Mucosa of descending colon (tissue), 3 donors: ENCODE data around the gene ZNF415. TPM values are rescaled to one million over a fixed set of nuclear protein-coding genes. Genes with fewer than 3 reads are reported as not detected.
"Not testable (repeated sequence)": the region's sequence is repeated elsewhere in the genome, so short reads cannot be mapped to it uniquely, and the experiment has no call there.

Experiments
- ATAC-seq: fragments of 200-7000 bp; cut with Tn5 transposase; one replicate; pipeline ENCODE4 v1.9.1; 2020; ENCODE audit warnings: mild to moderate bottlenecking, moderate library complexity
- DNase-seq, 3 donors: peaks; one replicate each; pipeline ENCODE4 v3.0.0-alpha.2; 2020
- H3K36me3 ChIP-seq: fragments of 200-600 bp; one replicate; pipeline ENCODE4 v1.8.0; 2021; ENCODE audit warnings: low read depth, mild to moderate bottlenecking
- H3K4me1 ChIP-seq: fragments of 200-600 bp; one replicate; pipeline ENCODE4 v1.8.0; 2021; ENCODE audit warnings: low read depth, mild to moderate bottlenecking
- H3K4me3 ChIP-seq: fragments of 200-600 bp; one replicate; pipeline ENCODE4 v1.8.0; 2021; ENCODE audit warnings: mild to moderate bottlenecking
- H3K9me3 ChIP-seq: fragments of 200-600 bp; one replicate; pipeline ENCODE4 v1.8.0; 2021; ENCODE audit warnings: mild to moderate bottlenecking
- CTCF ChIP-seq: fragments of 200-600 bp; IDR thresholded peaks from one replicate; pipeline ENCODE4 v1.8.0; 2022; ENCODE audit warnings: antibody characterized with exemption, mild to moderate bottlenecking
- intact Hi-C, 2 donors: fragments of 100-400 bp; cut with DNase I in 1 of 2; cut with micrococcal nuclease in 1 of 2; formaldehyde crosslinking; loops; one replicate each; pipeline versions ENCODE4 v1.11.0 to v1.11.1; 2022; cut with DNase I, micrococcal nuclease
- total RNA-seq, 3 donors: library from RNA; stranded (reverse); fragmentation: NEBNext Ultra II Directional in 2 of 3; extraction: Animal tissue kit (Norgen Biotek cat#: 25700) in 2 of 3; gene quantifications; one replicate each; pipeline versions ENCODE4 v1.2.1 to v1.2.4, GENCODE V29; 2021 to 2023
- donor health status: DM: no; HTN: no; CAD: no; lungs with moderate emphysema.
- donor health status: DM: no; HTN: no; CAD: no.
- donor health status: DM: no; HTN: yes; CAD: no.

The ZNF415 gene
- total RNA-seq, 3 donors from 2014 or later, result 5.3 to 14.0 (median 6.6) TPM

GRCh38 chr19:53140351-53140750 lies 7.6 kb upstream of the ZNF415 start:
- TF ChIP-seq CTCF, result no peak
- H3K9me3 ChIP-seq, result peaks cover 94% of the 10 kb centered on the region
- H3K4me3 ChIP-seq, result no peak overlapping the region
- intact Hi-C loops, result no loop called here
- ATAC-seq, result no peak
- H3K4me1 ChIP-seq, result no peaks in the 10 kb centered on the region
- DNase-seq, result no peak
- H3K36me3 ChIP-seq, result no peaks in the 10 kb centered on the region

GRCh38 chr19:53136432-53136831 lies 3.7 kb upstream of the ZNF415 start:
- no peak for DNase-seq
- intact Hi-C loops, result no loop called here
- H3K4me3 ChIP-seq, result no peak overlapping the region
- ATAC-seq, result no peak
- no peak for TF ChIP-seq CTCF
- H3K4me1 ChIP-seq, result peaks cover 4% of the 10 kb centered on the region
- H3K9me3 ChIP-seq, result peaks cover 65% of the 10 kb centered on the region
- H3K36me3 ChIP-seq, result no peaks in the 10 kb centered on the region

GRCh38 chr19:53131727-53132126 lies 983 bp downstream of the ZNF415 start:
- no peak for TF ChIP-seq CTCF
- no peaks in the 10 kb centered on the region for H3K36me3 ChIP-seq
- peaks cover 18% of the 10 kb centered on the region for H3K9me3 ChIP-seq
- ATAC-seq (peak; percentile 14), DNase-seq (no peak)
- H3K4me1 ChIP-seq, result peaks cover 6% of the 10 kb centered on the region
- intact Hi-C loops, result no loop called here
- H3K4me3 ChIP-seq, result no peak overlapping the region

- ATAC-seq (no peak), DNase-seq (no peak)
- no peak overlapping the region for H3K4me3 ChIP-seq
- TF ChIP-seq CTCF, result no peak
- no peaks in the 10 kb centered on the region for H3K36me3 ChIP-seq
- H3K9me3 ChIP-seq, result peaks cover 12% of the 10 kb centered on the region
- H3K4me1 ChIP-seq, result peaks cover 6% of the 10 kb centered on the region
- intact Hi-C loops, result no loop called here
Measured at GRCh38 chr19:53131085-53131590, 1.6 kb downstream of the ZNF415 start.

- Histone ChIP-seq H3K9me3 (peaks cover 6% of the 10 kb centered on the region), H3K4me3 (no peak overlapping the region), H3K4me1 (peaks cover 6% of the 10 kb centered on the region), H3K36me3 (no peaks in the 10 kb centered on the region)
- intact Hi-C loops, result no loop called here
- ATAC-seq, result no peak
- no peak for DNase-seq
- no peak for TF ChIP-seq CTCF
Measured at GRCh38 chr19:53130506-53130905, 2.2 kb downstream of the ZNF415 start.

- H3K36me3 ChIP-seq, intact Hi-C loops, DNase-seq, H3K9me3 ChIP-seq, H3K4me3 ChIP-seq, H3K4me1 ChIP-seq, ATAC-seq: not testable (repeated sequence)
Measured at GRCh38 chr19:53126733-53127526, 5.8 kb downstream of the ZNF415 start.
